ENCODE measurements around the gene BAIAP2.

The BAIAP2 gene

DNA sequence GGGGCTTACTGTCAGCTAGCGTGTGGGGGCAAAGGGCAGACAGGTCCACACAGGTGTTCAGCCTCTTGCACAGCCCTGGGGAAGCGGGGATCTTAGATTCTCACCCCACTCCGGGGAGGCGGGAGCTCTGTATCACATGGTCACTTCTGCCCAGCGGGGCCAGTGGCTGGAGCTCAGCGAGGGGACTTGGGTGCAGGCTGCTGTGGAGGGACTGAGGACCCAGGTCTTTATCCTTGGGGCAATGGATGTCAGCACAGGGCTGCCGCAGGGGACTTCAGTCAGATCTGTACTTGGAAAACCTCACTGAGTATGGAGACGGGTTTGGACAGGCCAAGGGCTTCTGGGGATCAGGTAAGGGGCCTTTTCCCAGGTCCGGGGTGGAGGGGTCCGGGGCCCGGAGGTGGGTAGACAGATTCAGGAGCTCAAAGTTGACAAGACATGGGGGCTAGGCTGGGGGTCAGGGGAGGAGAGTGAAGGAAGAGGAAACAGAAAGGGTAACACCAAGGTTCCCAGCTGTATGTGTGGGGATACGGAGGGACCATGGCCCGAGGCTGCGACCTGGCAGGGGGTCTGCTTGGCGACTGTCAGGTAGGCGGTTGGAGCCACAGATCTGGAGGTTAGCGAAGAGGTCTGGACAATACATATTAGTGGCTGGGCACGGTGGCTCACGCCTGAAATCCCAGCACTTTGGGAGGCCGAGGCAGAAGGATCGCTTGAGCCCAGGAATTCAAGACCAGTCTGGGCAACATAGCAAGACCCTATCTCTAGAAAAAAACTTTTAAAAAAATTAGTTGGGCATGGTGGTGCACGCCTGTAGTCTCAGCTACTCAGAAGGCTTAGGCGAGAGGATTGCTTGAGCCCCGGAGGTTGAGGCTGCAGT lies 15.1 kb upstream of the BAIAP2 start:
- TF ChIP-seq, protein P1, sequence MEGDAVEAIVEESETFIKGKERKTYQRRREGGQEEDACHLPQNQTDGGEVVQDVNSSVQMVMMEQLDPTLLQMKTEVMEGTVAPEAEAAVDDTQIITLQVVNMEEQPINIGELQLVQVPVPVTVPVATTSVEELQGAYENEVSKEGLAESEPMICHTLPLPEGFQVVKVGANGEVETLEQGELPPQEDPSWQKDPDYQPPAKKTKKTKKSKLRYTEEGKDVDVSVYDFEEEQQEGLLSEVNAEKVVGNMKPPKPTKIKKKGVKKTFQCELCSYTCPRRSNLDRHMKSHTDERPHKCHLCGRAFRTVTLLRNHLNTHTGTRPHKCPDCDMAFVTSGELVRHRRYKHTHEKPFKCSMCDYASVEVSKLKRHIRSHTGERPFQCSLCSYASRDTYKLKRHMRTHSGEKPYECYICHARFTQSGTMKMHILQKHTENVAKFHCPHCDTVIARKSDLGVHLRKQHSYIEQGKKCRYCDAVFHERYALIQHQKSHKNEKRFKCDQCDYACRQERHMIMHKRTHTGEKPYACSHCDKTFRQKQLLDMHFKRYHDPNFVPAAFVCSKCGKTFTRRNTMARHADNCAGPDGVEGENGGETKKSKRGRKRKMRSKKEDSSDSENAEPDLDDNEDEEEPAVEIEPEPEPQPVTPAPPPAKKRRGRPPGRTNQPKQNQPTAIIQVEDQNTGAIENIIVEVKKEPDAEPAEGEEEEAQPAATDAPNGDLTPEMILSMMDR (conservative IDR thresholded peaks at IDR 0.05; ENCODE audit: low read depth, low read length) = no peak
- DNase-seq (ENCODE audit: low read depth) = no peak
- no peak overlapping the region for H3K4me3 ChIP-seq (ENCODE audit: low read depth, low read length)

DNA sequence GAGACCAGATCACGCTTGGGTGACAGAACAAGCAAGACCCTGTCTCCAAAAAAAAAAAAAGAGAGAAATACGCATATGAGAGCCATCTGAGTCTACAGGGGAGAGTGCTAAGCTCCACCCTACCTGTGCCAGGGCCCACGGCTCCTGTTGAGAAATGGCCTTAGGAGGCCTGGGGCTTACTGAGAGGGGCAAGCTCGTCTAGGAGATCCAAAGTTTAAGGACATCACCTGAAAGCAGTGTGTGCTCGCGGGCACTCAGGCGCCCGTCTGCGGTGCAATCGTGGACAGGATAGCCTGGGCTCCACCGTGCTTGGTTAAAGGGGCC lies 14.5 kb upstream of the BAIAP2 start:
- DNase-seq (ENCODE audit: low read depth) = no peak
- TF ChIP-seq, protein P1 (conservative IDR thresholded peaks at IDR 0.05; ENCODE audit: low read depth, low read length) = no peak
- H3K4me3 ChIP-seq (ENCODE audit: low read depth, low read length) = no peak overlapping the region

DNA sequence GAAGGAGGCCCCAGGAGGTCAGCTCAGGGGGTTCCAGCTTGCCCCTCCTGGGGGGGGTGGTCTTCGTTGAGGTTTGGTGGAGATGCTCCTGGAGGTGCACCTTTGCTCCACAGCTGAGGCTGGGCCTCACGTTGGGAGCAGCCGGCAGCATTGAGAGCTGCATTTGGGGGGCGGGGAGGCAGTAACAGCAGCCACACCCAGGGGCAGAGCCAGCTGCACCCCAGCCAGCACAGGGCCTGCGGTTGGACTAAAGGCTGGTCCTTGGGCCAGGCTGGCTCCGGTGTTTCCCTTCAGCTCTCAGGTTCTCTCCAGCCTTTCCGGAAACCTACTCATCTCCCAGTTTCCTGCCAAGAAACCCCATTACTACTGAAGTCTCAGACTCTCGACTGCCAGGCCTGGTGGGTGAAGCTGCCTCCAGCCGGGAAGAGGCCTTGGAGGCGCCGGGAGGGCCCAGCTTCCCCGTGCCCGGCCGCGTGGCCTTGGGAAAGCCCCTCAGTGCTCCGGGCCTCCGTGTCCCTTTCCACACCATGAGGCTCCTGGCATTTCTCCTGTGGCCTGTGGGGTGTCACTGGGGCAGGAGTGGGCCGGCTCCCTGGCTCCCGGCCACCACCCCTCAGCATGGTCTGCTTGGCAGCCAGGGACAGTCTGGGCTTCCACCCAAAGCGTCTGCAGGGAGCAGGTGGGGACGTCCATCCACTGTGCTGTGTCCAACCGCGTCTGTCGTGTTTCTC lies 14.0 kb upstream of the BAIAP2 start:
- peak; percentile 34 for DNase-seq (ENCODE audit: low read depth)
- TF ChIP-seq, protein P1 (conservative IDR thresholded peaks at IDR 0.05; ENCODE audit: low read depth, low read length) = no peak
- H3K4me3 ChIP-seq (ENCODE audit: low read depth, low read length) = no peak overlapping the region

DNA sequence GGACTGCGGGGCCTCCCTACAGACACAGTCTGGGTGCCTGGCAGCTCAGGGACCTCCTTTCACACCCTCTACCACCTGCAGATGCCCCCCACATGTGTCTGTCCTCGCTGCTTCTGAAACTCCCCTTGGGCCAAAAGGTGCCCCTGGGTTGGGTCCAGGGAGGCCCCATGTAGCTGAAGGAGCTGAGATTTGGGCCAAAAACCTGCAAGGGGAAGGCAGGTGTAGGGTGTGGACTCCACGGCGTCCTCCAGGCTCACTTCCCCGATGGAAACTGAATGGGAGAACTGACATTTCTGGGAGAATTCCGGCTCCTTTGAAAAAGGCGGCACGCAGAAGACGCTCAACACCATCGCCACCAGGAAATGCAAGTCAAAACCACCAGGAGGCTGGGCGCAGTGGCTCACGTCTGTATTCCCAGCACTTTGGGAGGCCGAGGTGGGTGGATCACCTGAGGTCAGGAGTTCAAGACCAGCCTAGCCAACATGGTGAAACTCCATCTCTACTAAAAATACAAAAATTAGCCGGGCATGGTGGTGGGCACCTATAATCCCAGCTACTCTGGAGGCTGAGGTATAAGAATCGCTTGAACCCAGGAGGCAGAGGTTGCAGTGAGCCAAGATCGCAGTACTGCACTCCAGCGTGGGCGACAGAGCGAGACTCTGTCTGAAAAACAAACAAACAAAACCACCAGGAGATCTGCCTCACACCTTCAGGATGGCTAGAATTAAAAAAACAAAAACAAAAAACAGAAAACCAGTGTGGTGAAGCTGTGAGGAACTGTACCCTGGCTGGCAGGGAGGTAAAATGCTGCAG lies 13.2 kb upstream of the BAIAP2 start:
- DNase-seq (ENCODE audit: low read depth) = no peak
- TF ChIP-seq, protein P1 (conservative IDR thresholded peaks at IDR 0.05; ENCODE audit: low read depth, low read length) = no peak
- H3K4me3 ChIP-seq (ENCODE audit: low read depth, low read length) = no peak overlapping the region

DNA sequence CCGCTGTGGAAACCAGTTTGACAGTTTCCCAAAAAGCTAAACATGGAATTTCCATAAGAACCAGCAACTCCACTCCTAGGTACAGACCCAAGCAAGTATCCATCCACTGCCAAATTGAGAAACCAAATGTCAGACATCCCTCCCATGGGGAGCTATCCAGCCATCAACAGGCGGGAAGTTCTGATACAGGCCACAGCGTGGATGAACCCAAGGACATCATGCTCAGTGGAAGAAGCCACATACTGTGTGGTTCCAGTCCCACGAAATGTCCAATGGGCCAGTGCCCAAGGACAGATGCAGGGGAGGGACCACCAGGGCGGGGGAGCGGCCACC lies 12.6 kb upstream of the BAIAP2 start:
- TF ChIP-seq, protein P1 (conservative IDR thresholded peaks at IDR 0.05; ENCODE audit: low read depth, low read length) = no peak
- DNase-seq (ENCODE audit: low read depth) = no peak
- H3K4me3 ChIP-seq (ENCODE audit: low read depth, low read length) = no peak overlapping the region

DNA sequence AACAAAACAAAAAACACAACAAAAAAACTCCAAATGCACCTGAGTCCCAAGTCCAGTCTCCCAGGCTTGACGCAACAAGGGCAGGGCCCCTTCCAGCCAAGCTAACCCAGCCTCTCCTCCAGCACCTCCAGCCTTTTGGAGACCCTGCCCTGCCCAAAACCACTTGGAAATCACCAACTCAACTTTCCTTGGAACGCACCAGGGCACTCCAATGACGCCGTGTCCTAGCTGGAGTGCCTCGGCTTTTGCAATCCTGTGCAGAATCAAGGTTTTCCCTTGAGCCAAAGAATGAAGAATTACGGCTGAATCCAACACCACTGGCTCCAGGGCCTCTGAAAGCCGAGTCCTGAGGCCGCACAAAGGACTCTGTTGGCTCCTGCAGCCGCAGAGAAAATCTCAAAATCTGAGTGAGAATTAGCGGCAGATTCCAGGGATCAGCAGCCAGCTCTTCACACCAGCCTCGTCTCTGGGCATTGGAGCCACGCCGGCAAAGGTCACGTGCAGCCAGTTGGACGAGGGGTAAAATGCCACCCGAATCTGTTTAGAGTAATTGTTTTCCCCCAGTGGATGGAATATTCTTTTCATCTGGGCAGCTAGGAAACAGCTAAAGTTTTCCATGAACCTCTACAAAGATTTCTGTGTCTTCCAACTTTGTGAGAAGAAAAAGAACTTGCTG lies 9.7 kb upstream of the BAIAP2 start:
- TF ChIP-seq, protein P1 (conservative IDR thresholded peaks at IDR 0.05; ENCODE audit: low read depth, low read length) = no peak
- H3K4me3 ChIP-seq (ENCODE audit: low read depth, low read length) = no peak overlapping the region
- no peak for DNase-seq (ENCODE audit: low read depth)

All from choroid plexus epithelial cell (primary cell).